CD8-positive, alpha-beta memory T cell (primary cell): ENCODE measurements around the gene DNAAF9. TPM values are rescaled to one million over a fixed set of nuclear protein-coding genes. Genes with fewer than 3 reads are reported as not detected.
"Not testable (repeated sequence)": the region's sequence is repeated elsewhere in the genome, so short reads cannot be mapped to it uniquely, and the experiment has no call there.

Source experiments
- CTCF ChIA-PET: fragments of 350-600 bp; sonication (Branson Sonifier 250); formaldehyde crosslinking; loops from one replicate; lab custom pipeline; 2021; ENCODE audit warnings: antibody characterized with exemption; lab: Charles Lee
- POLR2A ChIA-PET: fragments of 350-600 bp; sonication (Branson Sonifier 250); formaldehyde crosslinking; loops from one replicate; lab custom pipeline; 2021; ENCODE audit warnings: antibody characterized with exemption; lab: Charles Lee
- DNase-seq, 5 donors: peaks; one replicate each; pipeline versions ENCODE4 v3.0.0 to v3.0.0-alpha.2; 2020 to 2022; ENCODE audit warnings: mixed read lengths in 1 of 5
- H3K27ac ChIP-seq: one replicate; pipeline ENCODE4 v1.7.0; 2013; ENCODE audit warnings: low read depth, mild to moderate bottlenecking, low read length, moderate library complexity
- H3K27me3 ChIP-seq: 2 replicates; pipeline ENCODE4 v1.7.0; 2013; ENCODE audit warnings: low read length, mild to moderate bottlenecking; ENCODE audit not compliant: insufficient read depth, poor library complexity, severe bottlenecking
- H3K36me3 ChIP-seq: 2 replicates; pipeline ENCODE4 v1.7.0; 2013; ENCODE audit warnings: mild to moderate bottlenecking, low read length, moderate library complexity; ENCODE audit not compliant: insufficient read depth
- H3K4me1 ChIP-seq: 2 replicates; pipeline ENCODE4 v1.7.0; 2013; ENCODE audit warnings: mild to moderate bottlenecking, low read length, moderate library complexity; ENCODE audit not compliant: insufficient read depth
- H3K4me3 ChIP-seq: 2 replicates; pipeline ENCODE4 v1.7.0; 2013; ENCODE audit warnings: mild to moderate bottlenecking, low read length
- H3K9me3 ChIP-seq: 2 replicates; pipeline ENCODE4 v1.7.0; 2013; ENCODE audit warnings: mild to moderate bottlenecking, low read length
- H3K27ac Mint-ChIP-seq, 8 donors: one replicate each; pipeline ENCODE4 v1.8.0; 2020 to 2021; ENCODE audit warnings: mixed read lengths in 8 of 8, mild to moderate bottlenecking in 6 of 8, inconsistent platforms in 3 of 8, moderate library complexity in 3 of 8
- H3K27me3 Mint-ChIP-seq, 2 donors: one replicate each; pipeline ENCODE4 v1.8.0; 2020 to 2021; ENCODE audit warnings: mixed read lengths in 2 of 2, mild to moderate bottlenecking in 1 of 2, moderate library complexity in 1 of 2
- H3K36me3 Mint-ChIP-seq, 3 donors: one replicate each; pipeline ENCODE4 v1.8.0; 2020 to 2021; ENCODE audit warnings: mixed read lengths in 3 of 3, inconsistent platforms in 1 of 3, mild to moderate bottlenecking in 1 of 3
- H3K4me1 Mint-ChIP-seq, 3 donors: one replicate each; pipeline ENCODE4 v1.8.0; 2020 to 2021; ENCODE audit warnings: mixed read lengths in 3 of 3, inconsistent platforms in 1 of 3, mild to moderate bottlenecking in 1 of 3
- H3K4me3 Mint-ChIP-seq, 7 donors: one replicate each; pipeline ENCODE4 v1.8.0; 2020 to 2021; ENCODE audit warnings: mixed read lengths in 7 of 7, mild to moderate bottlenecking in 6 of 7, moderate library complexity in 4 of 7, inconsistent platforms in 2 of 7
- H3K9me3 Mint-ChIP-seq, 5 donors: one replicate each; pipeline ENCODE4 v1.8.0; 2020 to 2022; ENCODE audit warnings: mixed read lengths in 5 of 5, mild to moderate bottlenecking in 3 of 5, moderate library complexity in 2 of 5, inconsistent platforms in 1 of 5
- polyA plus RNA-seq: library from polyadenylated mRNA; unstranded; fragments of 300-500 nt; fragmentation: Illumina TruSeq; gene quantifications from one replicate; pipeline ENCODE4 v1.2.3, GENCODE V29; 2021
- total RNA-seq, 2 experiments: library from RNA; stranded (reverse); gene quantifications; one replicate each; pipeline ENCODE4 v1.2.3, GENCODE V29; 2021

The DNAAF9 gene
- total and polyA plus RNA-seq, 3 experiments from 2014 or later, result 1.4 to 2.3 (median 2.2) TPM

- Mint-ChIP-seq H3K36me3 (no peaks in the 10 kb centered on the region), H3K27ac (peak overlapping the region in 2 of 8 donors; percentile 81 to 86), H3K27me3 (peaks cover 2 to 7% of the 10 kb centered on the region in 2 donors), H3K4me1 (peaks cover 9 to 10% (median 9%) of the 10 kb centered on the region in 3 donors), H3K9me3 (no peaks in the 10 kb centered on the region), H3K4me3 (peak overlapping the region in 1 of 7 donors; percentile 25)
- no peak overlapping the region for H3K27ac ChIP-seq
- DNase-seq, result no peak
- no peaks in the 10 kb centered on the region for H3K27me3 ChIP-seq
- H3K4me3 ChIP-seq, result no peak overlapping the region
- no peaks in the 10 kb centered on the region for H3K9me3 ChIP-seq
- H3K4me1 ChIP-seq, result peaks cover 14% of the 10 kb centered on the region
- no peaks in the 10 kb centered on the region for H3K36me3 ChIP-seq
- ChIA-PET CTCF (no interaction called here), POLR2A (no interaction called here)
Observed at GRCh38 chr20:3421985-3422384, 14.5 kb upstream of the DNAAF9 start.

DNA sequence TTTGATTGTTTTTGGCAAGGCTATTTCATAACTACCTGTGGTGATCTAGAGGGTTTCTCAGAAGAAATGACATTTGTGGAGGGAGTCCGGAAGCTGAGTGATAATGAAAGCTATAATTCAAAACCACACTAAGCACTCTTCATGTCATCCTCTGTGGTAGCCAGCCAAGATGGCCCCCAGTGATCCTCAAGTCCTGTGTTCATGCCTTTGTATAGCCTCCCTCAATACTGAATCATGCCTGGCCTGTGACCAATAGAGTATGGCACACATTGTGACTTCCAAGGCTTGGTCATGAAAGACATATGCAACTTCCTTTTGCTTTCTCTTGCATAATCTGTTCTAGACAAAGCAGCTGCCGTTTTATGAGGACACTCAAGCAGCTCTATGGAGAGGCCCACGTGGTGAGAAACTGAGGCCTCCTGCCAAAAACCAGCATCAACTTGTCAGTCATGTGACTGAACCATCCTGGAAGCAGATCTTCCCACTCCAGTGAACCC, 12.8 kb upstream of the DNAAF9 start:
- peak overlapping the region; percentile 47 for H3K27ac ChIP-seq

DNA sequence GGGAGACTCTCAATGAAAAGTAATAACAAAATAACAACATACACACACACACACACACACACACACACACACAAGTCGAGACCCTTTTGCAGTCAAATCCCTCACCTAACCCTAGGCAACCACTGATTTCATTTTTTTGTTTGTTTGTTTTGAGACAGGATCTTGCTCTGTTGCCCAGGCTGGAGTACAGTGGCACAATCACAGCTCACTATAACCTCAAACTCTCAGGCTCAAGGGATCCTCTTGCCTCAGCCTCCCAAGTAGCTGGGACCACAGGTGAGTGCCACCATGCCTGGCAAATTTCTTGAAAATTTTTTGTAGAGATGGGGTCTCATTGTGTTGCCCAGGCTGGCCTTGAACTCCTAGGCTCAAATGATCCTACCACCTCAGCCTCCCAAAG, 10.7 kb upstream of the DNAAF9 start:
- H3K27ac Mint-ChIP-seq, H3K36me3 Mint-ChIP-seq, H3K27ac ChIP-seq, CTCF ChIA-PET, H3K36me3 ChIP-seq, H3K4me1 Mint-ChIP-seq, POLR2A ChIA-PET, DNase-seq, H3K27me3 ChIP-seq, H3K4me3 ChIP-seq, H3K9me3 ChIP-seq, H3K9me3 Mint-ChIP-seq: not testable (repeated sequence)
- peaks cover 14% of the 10 kb centered on the region for H3K4me1 ChIP-seq
- Mint-ChIP-seq H3K4me3 (peak overlapping the region in 1 of 7 donors; percentile 27), H3K27me3 (peaks cover 5 to 13% of the 10 kb centered on the region in 2 donors)

More for the DNA sequence above, 12.8 kb upstream of the DNAAF9 start:
- Histone ChIP-seq H3K36me3 (no peaks in the 10 kb centered on the region), H3K9me3 (no peaks in the 10 kb centered on the region), H3K4me3 (peak overlapping the region; percentile 12), H3K27me3 (no peaks in the 10 kb centered on the region), H3K4me1 (peaks cover 14% of the 10 kb centered on the region)
- peak in 3 of 5 donors; percentile 3 to 58 (median 34) for DNase-seq
- peak overlapping the region; percentile 3 to 81 (median 49) for H3K27ac Mint-ChIP-seq
- peaks cover 0 to 3% (median 0%) of the 10 kb centered on the region in 5 donors for H3K9me3 Mint-ChIP-seq
- CTCF ChIA-PET, result interaction anchor here (1.5 kb wide), 1 partner anchor 12 kb away, joined by 4 read pairs; no protein-coding TSS in a partner anchor
- H3K36me3 Mint-ChIP-seq, result peaks cover 0 to 4% (median 0%) of the 10 kb centered on the region in 3 donors
- H3K27me3 Mint-ChIP-seq, result peaks cover under 1 to 7% of the 10 kb centered on the region in 2 donors
- H3K4me1 Mint-ChIP-seq, result peaks cover 9 to 10% (median 9%) of the 10 kb centered on the region in 3 donors
- POLR2A ChIA-PET, result interaction anchor here (0.7 to 1.8 kb wide), 3 partner anchors 12 to 1659 kb away, joined by 3 to 13 read pairs (median 5); partner anchors contain the start of gene DNAAF9
- H3K4me3 Mint-ChIP-seq, result peak overlapping the region in 6 of 7 donors; percentile 0 to 72 (median 16)

GRCh38 chr20:3414122-3414521, 6.7 kb upstream of the DNAAF9 start:
- peaks cover 0 to 4% (median 0%) of the 10 kb centered on the region in 3 donors for H3K4me1 Mint-ChIP-seq
- POLR2A ChIA-PET, result no interaction called here
- H3K27me3 ChIP-seq, result no peaks in the 10 kb centered on the region

GRCh38 chr20:3413393-3413889, 6.0 kb upstream of the DNAAF9 start:
- CTCF ChIA-PET, result interaction anchor here (1.7 kb wide), 1 partner anchor 12 kb away, joined by 3 read pairs; no protein-coding TSS in a partner anchor
- Histone ChIP-seq H3K27me3 (no peaks in the 10 kb centered on the region), H3K9me3 (no peaks in the 10 kb centered on the region), H3K4me1 (no peaks in the 10 kb centered on the region), H3K4me3 (no peak overlapping the region), H3K27ac (no peak overlapping the region), H3K36me3 (no peaks in the 10 kb centered on the region)
- POLR2A ChIA-PET, result no interaction called here
- H3K27me3 Mint-ChIP-seq, result peaks cover 5 to 6% of the 10 kb centered on the region in 2 donors
- H3K4me3 Mint-ChIP-seq, result no peak overlapping the region
- peaks cover 0 to 4% (median 3%) of the 10 kb centered on the region in 3 donors for H3K36me3 Mint-ChIP-seq
- no peak overlapping the region for H3K27ac Mint-ChIP-seq
- no peak for DNase-seq
- H3K9me3 Mint-ChIP-seq, result peaks cover 0 to 3% (median 0%) of the 10 kb centered on the region in 5 donors
- H3K4me1 Mint-ChIP-seq, result peaks cover 4 to 8% (median 5%) of the 10 kb centered on the region in 3 donors

More at GRCh38 chr20:3414122-3414521, 6.7 kb upstream of the DNAAF9 start:
- CTCF ChIA-PET, result no interaction called here
- no peak for DNase-seq
- Histone ChIP-seq H3K36me3 (no peaks in the 10 kb centered on the region), H3K27ac (no peak overlapping the region), H3K4me3 (no peak overlapping the region), H3K9me3 (no peaks in the 10 kb centered on the region), H3K4me1 (no peaks in the 10 kb centered on the region)
- Mint-ChIP-seq H3K27me3 (peaks cover 5 to 6% of the 10 kb centered on the region in 2 donors), H3K9me3 (peaks cover 0 to 3% (median 0%) of the 10 kb centered on the region in 5 donors), H3K36me3 (peaks cover 0 to 4% (median 0%) of the 10 kb centered on the region in 3 donors), H3K4me3 (no peak overlapping the region), H3K27ac (no peak overlapping the region)

- H3K4me1 ChIP-seq, result no peaks in the 10 kb centered on the region
- ChIA-PET POLR2A (interaction anchor here (0.7 kb wide), 1 partner anchor 107 kb away, joined by 5 read pairs; no protein-coding TSS in a partner anchor), CTCF (interaction anchor here (1.7 kb wide), 1 partner anchor 11 kb away, joined by 3 read pairs; no protein-coding TSS in a partner anchor)
- Mint-ChIP-seq H3K27me3 (peaks cover 5 to 6% of the 10 kb centered on the region in 2 donors), H3K27ac (no peak overlapping the region), H3K36me3 (peaks cover 0 to 9% (median 4%) of the 10 kb centered on the region in 3 donors), H3K4me3 (no peak overlapping the region), H3K4me1 (peaks cover 7 to 12% (median 9%) of the 10 kb centered on the region in 3 donors), H3K9me3 (peaks cover 0 to 3% (median 0%) of the 10 kb centered on the region in 5 donors)
- DNase-seq, result no peak
- H3K9me3 ChIP-seq, result no peaks in the 10 kb centered on the region
- H3K36me3 ChIP-seq, result no peaks in the 10 kb centered on the region
- no peak overlapping the region for H3K4me3 ChIP-seq
- H3K27ac ChIP-seq, result no peak overlapping the region
- H3K27me3 ChIP-seq, result no peaks in the 10 kb centered on the region
Observed at GRCh38 chr20:3412600-3413392, 5.3 kb upstream of the DNAAF9 start.

DNA sequence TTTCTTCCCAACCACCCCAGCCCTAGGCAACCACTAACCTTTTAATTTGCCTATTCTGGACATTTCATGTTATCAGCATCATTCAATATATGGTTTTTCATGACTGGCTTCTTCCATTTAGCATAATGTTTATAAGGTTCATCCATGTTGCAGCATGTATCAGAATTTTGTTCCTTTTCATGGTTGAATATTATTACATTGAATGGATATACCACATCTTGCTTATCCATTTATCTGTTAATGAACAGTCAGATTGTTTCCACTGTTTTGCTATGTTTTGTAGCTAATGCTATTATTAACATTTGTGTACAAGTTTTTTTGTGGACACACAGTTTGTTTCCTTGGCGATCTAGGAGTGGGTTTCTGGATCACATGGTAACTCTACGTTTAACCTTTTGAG, 3.0 kb upstream of the DNAAF9 start:
- H3K27me3 Mint-ChIP-seq, result peaks cover 5 to 6% of the 10 kb centered on the region in 2 donors
- CTCF ChIA-PET, result no interaction called here

More for the DNA sequence above, 3.0 kb upstream of the DNAAF9 start:
- POLR2A ChIA-PET, result no interaction called here
- Mint-ChIP-seq H3K4me3 (peak overlapping the region in 1 of 7 donors; percentile 35), H3K9me3 (no peaks in the 10 kb centered on the region), H3K36me3 (peaks cover 0 to 9% (median 0%) of the 10 kb centered on the region in 3 donors), H3K27ac (peak overlapping the region in 1 of 8 donors; percentile 27), H3K4me1 (peaks cover 22 to 28% (median 26%) of the 10 kb centered on the region in 3 donors)
- Histone ChIP-seq H3K4me1 (peaks cover 5% of the 10 kb centered on the region), H3K36me3 (no peaks in the 10 kb centered on the region), H3K4me3 (no peak overlapping the region), H3K27me3 (no peaks in the 10 kb centered on the region), H3K9me3 (no peaks in the 10 kb centered on the region), H3K27ac (no peak overlapping the region)
- no peak for DNase-seq
